Fibroblast of lung (primary cell): ENCODE data around the gene TNIP2. TPM values are rescaled to one million over a fixed set of nuclear protein-coding genes. Genes with fewer than 3 reads are reported as not detected.

Experiments used
- DNase-seq, 2 donors: peaks; one replicate each; pipeline versions ENCODE4 v3.0.0 to v3.0.0-alpha.2; 2010; ENCODE audit warnings: low read depth in 2 of 2
- H2AFZ ChIP-seq: 2 replicates; pipeline ENCODE4 v1.5.1; 2012; ENCODE audit warnings: low read length, control low read depth, inconsistent platforms
- H3K27ac ChIP-seq: 2 replicates; pipeline ENCODE4 v1.5.1; 2011; ENCODE audit warnings: low read length, control low read depth; ENCODE audit not compliant: insufficient read depth
- H3K27me3 ChIP-seq: 2 replicates; pipeline ENCODE4 v1.5.1; 2011; ENCODE audit warnings: mild to moderate bottlenecking, low read length; ENCODE audit not compliant: control insufficient read depth, insufficient read depth
- H3K36me3 ChIP-seq: 2 replicates; pipeline ENCODE4 v1.5.1; 2011; ENCODE audit warnings: low read length; ENCODE audit not compliant: control insufficient read depth, insufficient read depth
- H3K4me1 ChIP-seq: 2 replicates; pipeline ENCODE4 v1.5.1; 2011; ENCODE audit warnings: low read length; ENCODE audit not compliant: control insufficient read depth, insufficient read depth; ENCODE audit errors: extremely low read depth
- H3K4me2 ChIP-seq: 2 replicates; pipeline ENCODE4 v1.5.1; 2011; ENCODE audit warnings: low read length, control low read depth; ENCODE audit not compliant: insufficient read depth; ENCODE audit errors: extremely low read depth
- H3K4me3 ChIP-seq, 4 experiments: fragments of 200-600 bp in 1 of 4; sonication (generic) in 1 of 4; replicated peaks in 1 of 4; 2 replicates each; pipeline ENCODE4 v1.5.1; 2011 to 2016; ENCODE audit warnings: low read length in 4 of 4, low read depth in 3 of 4, mild to moderate bottlenecking in 3 of 4, control low read depth in 2 of 4, inconsistent platforms in 1 of 4, mixed read lengths in 1 of 4; ENCODE audit not compliant: insufficient read depth in 1 of 4; ENCODE audit errors: control extremely low read depth in 1 of 4
- H3K79me2 ChIP-seq: 2 replicates; pipeline ENCODE4 v1.5.1; 2012; ENCODE audit warnings: mild to moderate bottlenecking, low read length, inconsistent platforms; ENCODE audit not compliant: control insufficient read depth, insufficient read depth
- H3K9ac ChIP-seq: 2 replicates; pipeline ENCODE4 v1.5.1; 2011; ENCODE audit warnings: mild to moderate bottlenecking, low read length, control low read depth; ENCODE audit not compliant: insufficient read depth
- H3K9me3 ChIP-seq: 2 replicates; pipeline ENCODE4 v1.5.1; 2012; ENCODE audit warnings: low read depth, low read length; ENCODE audit not compliant: control insufficient read depth, insufficient read depth
- H4K20me1 ChIP-seq: 2 replicates; pipeline ENCODE4 v1.5.1; 2011; ENCODE audit warnings: low read length; ENCODE audit not compliant: control insufficient read depth, insufficient read depth; ENCODE audit errors: extremely low read depth
- EZH2 ChIP-seq: IDR thresholded peaks from 2 replicates; pipeline ENCODE4 v1.5.1; 2012; ENCODE audit warnings: low read length, control low read depth, mild to moderate bottlenecking; ENCODE audit errors: missing control alignments
- polyA plus RNA-seq, 2 donors: library from polyadenylated mRNA; depleted of rRNA in 1 of 2; stranded (reverse) in 1 of 2; unstranded in 1 of 2; fragments of >200 nt; gene quantifications; 2 replicates each; pipeline ENCODE4 v1.2.1, GENCODE V29; 2011 to 2012; ENCODE audit warnings: missing spikeins in 1 of 2
- total RNA-seq: library from RNA; depleted of rRNA; stranded (reverse); fragments of >200 nt; gene quantifications from 2 replicates; pipeline ENCODE4 v1.2.1, GENCODE V29; 2014
- TF ChIP-seq, protein P1 (sequence below), 2 donors: IDR thresholded peaks in 1 of 2; conservative IDR thresholded peaks in 1 of 2; 1 replicate in 1 of 2; 2 replicates in 1 of 2; pipeline ENCODE4 v1.5.1; 2011 to 2012; ENCODE audit warnings: low read length in 2 of 2, control low read depth in 1 of 2, inconsistent platforms in 1 of 2, low read depth in 1 of 2, mild to moderate bottlenecking in 1 of 2

The TNIP2 gene
- total and polyA plus RNA-seq, 2 donors (not counting 1 experiment from before 2014, with no cell fraction given) = 21.8 to 56.5 TPM

DNA sequence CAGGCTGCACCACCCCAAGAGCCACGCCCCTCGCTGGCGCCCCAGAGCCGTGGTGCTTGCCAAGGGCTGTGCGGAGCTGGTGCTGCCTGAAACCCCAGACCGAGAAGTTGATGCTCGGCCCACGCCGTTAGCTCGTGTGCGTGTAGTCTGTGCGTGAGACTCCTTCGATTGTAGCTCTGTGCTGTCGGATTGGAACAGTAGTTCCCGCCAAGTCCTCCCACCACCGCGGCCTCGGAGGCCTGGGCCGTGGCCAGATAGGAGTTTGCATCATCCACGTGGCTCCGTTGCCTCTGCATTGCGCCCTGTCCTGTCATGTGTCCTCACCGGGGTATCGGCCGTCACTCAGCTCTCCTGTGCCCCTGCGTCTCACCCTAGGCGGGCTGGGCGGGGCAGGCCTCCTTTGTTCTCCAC is 24.2 kb downstream of the TNIP2 start:
- Histone ChIP-seq H3K4me2 (no peak overlapping the region), H3K9ac (no peak overlapping the region), H3K4me3 (no peak overlapping the region), H3K27ac (no peak overlapping the region), H3K9me3 (no peaks in the 10 kb centered on the region), H3K79me2 (no peaks in the 10 kb centered on the region), H2AFZ (no peak overlapping the region), H3K4me1 (no peaks in the 10 kb centered on the region), H4K20me1 (no peaks in the 10 kb centered on the region), H3K36me3 (peaks cover 15% of the 10 kb centered on the region), H3K27me3 (no peaks in the 10 kb centered on the region)
- no peak for DNase-seq
- TF ChIP-seq EZH2 = no peak
- TF ChIP-seq, protein P1, sequence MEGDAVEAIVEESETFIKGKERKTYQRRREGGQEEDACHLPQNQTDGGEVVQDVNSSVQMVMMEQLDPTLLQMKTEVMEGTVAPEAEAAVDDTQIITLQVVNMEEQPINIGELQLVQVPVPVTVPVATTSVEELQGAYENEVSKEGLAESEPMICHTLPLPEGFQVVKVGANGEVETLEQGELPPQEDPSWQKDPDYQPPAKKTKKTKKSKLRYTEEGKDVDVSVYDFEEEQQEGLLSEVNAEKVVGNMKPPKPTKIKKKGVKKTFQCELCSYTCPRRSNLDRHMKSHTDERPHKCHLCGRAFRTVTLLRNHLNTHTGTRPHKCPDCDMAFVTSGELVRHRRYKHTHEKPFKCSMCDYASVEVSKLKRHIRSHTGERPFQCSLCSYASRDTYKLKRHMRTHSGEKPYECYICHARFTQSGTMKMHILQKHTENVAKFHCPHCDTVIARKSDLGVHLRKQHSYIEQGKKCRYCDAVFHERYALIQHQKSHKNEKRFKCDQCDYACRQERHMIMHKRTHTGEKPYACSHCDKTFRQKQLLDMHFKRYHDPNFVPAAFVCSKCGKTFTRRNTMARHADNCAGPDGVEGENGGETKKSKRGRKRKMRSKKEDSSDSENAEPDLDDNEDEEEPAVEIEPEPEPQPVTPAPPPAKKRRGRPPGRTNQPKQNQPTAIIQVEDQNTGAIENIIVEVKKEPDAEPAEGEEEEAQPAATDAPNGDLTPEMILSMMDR (conservative IDR thresholded peaks at IDR 0.05 in 1 of 2, IDR thresholded peaks at IDR 0.05 in 1 of 2; ENCODE audit: low read depth in 1 of 2, low read length in 2 of 2) = no peak

DNA sequence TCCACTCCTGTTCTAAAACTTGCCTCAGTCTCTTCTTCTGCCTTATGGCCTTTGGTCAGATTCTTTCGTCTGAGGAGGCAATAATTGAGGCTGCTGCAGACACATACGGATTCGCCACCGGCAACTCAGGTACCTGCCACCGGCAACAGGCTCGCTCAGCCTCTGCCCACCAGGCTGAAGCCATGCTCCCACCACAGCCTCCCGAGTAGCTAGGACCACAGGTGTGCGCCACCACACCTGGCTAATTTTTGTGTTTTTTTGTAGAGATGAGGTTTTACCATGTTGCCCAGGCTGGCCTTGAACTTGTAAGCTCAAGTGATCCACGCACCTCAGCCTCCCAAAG is 26.6 kb downstream of the TNIP2 start:
- no peaks in the 10 kb centered on the region for H3K9me3 ChIP-seq
- no peak overlapping the region for H3K27ac ChIP-seq
- no peaks in the 10 kb centered on the region for H4K20me1 ChIP-seq
- no peak overlapping the region for H2AFZ ChIP-seq
- TF ChIP-seq EZH2 = no peak
- TF ChIP-seq, protein P1 (conservative IDR thresholded peaks at IDR 0.05 in 1 of 2, IDR thresholded peaks at IDR 0.05 in 1 of 2; ENCODE audit: low read depth in 1 of 2, low read length in 2 of 2) = no peak
- H3K36me3 ChIP-seq = peaks cover 15% of the 10 kb centered on the region
- no peak overlapping the region for H3K4me3 ChIP-seq
- no peak for DNase-seq
- no peaks in the 10 kb centered on the region for H3K4me1 ChIP-seq
- no peaks in the 10 kb centered on the region for H3K79me2 ChIP-seq
- no peak overlapping the region for H3K9ac ChIP-seq
- no peak overlapping the region for H3K4me2 ChIP-seq
- no peaks in the 10 kb centered on the region for H3K27me3 ChIP-seq

DNA sequence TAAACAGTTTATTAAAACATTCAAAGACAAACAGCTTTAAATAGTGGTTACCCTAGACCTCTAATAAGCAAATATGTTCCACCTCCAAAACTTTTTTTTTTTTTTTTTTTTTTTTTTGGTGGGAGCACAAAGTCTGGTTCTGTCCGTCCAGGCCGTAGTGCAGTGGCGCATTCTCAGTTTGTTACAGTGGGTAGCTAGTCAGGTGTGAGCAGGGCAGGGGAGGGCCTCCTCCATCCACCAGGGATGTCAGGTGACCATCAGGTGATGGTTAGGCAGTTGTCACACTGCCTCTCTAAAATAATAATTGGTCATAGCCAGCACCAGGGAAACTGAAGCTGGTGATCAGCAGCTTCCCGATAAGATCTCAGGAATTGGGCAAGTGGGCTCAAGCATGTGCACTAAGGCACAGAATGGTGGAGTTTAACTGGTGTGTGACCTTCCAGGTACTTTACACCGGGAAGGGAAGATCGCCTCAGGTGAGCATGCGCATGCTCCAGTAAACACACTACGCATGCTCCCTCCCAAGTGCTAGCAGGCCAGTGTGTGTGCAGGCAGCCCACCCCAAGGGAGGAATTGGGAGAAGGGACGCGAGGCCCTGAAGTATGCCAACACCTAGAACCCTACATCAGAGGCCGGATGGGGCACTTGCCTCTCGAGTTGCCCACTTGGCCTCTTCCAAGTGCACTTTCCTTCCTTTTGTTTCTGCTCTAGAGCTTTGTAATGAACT is 27.2 kb downstream of the TNIP2 start:
- TF ChIP-seq EZH2 = no peak
- TF ChIP-seq, protein P1 (conservative IDR thresholded peaks at IDR 0.05 in 1 of 2, IDR thresholded peaks at IDR 0.05 in 1 of 2; ENCODE audit: low read depth in 1 of 2, low read length in 2 of 2) = no peak

More for the DNA sequence above, 27.2 kb downstream of the TNIP2 start:
- Histone ChIP-seq H2AFZ (no peak overlapping the region), H3K4me3 (no peak overlapping the region), H3K79me2 (no peaks in the 10 kb centered on the region), H3K27me3 (no peaks in the 10 kb centered on the region), H3K9ac (no peak overlapping the region), H3K36me3 (peaks cover 15% of the 10 kb centered on the region), H4K20me1 (no peaks in the 10 kb centered on the region), H3K4me1 (no peaks in the 10 kb centered on the region), H3K27ac (no peak overlapping the region), H3K9me3 (no peaks in the 10 kb centered on the region), H3K4me2 (no peak overlapping the region)
- DNase-seq = no peak
